GM19099 (cell line): ENCODE measurements around the gene ACTN1.
A peak's percentile ranks its signal among the peaks of the same experiment; 100 is the strongest.

Experiments used
- POLR2A ChIP-seq: IDR thresholded peaks from 3 replicates; pipeline ENCODE4 v1.6.1; 2011; ENCODE audit warnings: low read depth; ENCODE audit not compliant: insufficient read length; ENCODE audit errors: extremely low read depth

ACTN1 gene

DNA sequence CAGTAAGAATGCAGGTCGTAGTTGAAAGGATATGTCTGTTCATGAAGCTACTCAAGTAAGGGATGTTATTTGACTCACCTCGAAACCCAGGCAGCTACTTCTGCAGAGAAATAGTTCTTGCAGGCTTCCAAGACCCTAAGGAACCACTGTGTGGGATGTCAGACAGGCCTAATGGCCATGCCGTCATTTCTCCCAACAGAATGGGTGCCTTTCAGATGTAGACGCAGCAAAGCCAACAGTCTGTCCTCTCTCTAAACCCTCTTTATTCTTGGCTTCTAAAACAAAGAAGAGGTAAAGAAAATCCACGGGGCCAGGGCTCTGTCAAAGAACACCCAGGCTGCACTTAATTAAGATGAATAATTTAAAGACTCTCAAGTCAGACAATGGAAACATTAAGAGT is 19.0 kb upstream of the ACTN1 start:
- no peak for TF ChIP-seq POLR2A

DNA sequence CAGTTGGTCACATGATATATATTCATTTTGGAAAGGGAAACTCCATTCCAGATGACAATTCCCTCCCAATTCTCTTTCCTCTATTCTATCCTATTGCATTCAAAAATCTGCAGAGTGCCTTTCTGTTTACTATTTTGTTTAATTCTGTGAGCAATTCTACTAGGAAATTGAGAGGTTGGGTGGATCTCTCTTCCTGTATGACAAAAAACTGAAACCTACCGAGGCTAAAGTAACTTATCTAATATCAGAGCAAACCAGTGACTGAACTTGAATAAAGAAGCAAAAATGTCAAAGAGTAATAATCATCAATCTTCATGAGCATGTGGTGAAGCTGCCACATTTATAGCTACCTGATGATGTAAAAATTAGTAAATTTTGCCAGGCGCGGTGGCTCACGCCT is 16.6 kb upstream of the ACTN1 start:
- TF ChIP-seq POLR2A: no peak

DNA sequence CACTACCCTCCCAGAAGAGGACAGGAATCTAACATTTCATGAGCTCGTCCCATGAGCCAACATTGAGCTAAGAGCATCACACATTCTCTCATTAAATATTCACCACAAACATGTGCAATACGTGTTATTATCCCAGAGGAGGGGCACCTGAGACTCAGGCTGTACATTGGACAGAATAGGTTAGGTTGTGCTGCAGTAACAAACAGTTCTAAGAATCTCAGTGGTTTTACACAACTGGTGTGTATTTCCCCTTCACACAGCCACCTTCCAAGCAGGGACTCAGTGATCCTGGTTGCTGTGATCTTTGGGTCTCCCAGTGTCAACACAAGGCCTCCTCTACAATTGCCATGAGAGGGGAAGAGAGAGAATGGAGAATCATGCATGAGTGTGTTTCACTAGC is 15.0 kb upstream of the ACTN1 start:
- TF ChIP-seq POLR2A: no peak

DNA sequence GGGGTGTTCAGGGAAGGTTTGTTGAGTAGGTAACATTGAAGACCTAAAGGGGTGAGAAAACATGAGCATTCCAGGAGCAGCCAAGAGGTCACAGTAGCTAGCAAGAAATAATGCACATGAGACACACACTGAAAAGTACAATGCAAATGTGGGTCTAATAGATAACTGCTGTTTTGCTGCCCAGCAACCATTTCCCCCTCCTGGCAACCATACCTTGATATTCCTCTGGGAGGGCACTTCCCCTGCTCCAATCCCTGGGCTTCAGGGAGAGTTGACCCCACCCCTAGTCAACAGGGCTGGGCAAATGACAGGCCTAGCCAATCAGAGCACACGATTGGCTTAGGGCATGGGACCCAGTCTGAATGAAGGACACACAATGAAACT is 8.5 kb upstream of the ACTN1 start:
- no peak for TF ChIP-seq POLR2A

DNA sequence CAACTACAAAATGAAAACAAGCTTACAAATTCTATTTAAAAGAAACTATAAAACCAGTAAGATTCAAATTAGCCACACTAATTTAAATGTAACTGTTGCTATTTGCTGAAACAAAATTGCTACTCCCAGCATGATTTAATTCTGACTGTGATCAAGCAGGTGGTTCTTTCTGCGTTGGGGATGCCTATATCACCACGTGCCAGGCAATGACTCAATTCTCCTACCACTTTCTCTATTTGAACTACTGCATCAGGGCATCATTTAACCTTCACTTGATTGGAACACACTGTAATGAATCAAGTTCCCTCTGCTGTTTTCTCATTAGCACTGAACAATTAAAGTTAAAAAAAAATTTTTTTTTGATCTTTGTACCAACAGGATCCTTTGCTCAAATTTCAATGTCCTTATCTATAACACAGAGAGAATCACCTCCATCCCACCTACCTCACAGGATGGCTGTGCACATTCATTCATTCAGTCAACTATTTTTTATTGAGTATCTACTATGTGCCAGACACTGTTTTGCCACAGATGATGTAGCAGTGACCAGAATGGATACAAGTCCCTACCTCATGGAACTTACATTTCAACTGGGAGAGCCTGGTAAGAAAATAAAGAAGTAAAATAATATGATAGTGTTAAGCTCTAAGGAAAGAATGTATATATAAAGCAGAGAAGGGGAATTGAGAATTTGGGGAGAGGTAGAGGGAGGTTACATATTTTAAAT is 8.0 kb upstream of the ACTN1 start:
- TF ChIP-seq POLR2A: no peak

DNA sequence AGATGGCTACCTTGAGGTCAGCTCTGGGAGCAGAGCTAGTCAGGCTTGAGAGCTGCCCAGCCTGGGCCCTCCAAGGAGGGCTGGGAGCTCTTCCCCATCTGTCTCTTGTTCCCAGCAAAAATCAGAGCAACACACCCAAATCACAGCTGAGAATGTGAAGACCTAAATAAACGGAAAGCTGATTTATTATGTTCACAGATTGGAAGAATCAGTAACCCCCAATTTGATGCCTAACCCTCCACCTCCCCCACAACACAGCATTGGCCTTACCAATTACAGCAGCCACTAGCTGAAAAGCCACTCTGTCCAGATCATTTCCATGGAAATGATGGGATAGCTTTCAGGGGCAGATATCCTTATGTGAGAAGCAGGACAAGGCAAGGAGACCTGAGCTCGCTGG is 7.1 kb upstream of the ACTN1 start:
- no peak for TF ChIP-seq POLR2A

DNA sequence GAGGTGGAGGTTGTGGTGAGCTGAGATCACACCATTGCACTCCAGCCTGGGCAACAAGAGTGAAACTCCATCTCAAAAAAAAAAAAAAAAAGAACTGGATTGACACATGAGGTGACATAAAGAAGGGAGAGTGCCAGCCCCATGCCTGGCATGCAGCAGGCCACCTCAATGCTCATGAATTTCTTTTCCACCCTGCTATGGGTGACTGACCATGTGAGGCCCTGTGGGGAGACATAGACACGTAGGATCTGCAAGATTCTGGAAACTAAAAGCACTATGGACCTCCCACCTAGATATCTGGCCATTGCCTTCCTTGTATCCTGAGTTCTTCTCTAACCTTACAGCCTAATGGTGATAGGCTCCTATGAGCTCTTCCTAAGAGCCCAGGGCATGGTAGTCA is 5.6 kb upstream of the ACTN1 start:
- no peak for TF ChIP-seq POLR2A

DNA sequence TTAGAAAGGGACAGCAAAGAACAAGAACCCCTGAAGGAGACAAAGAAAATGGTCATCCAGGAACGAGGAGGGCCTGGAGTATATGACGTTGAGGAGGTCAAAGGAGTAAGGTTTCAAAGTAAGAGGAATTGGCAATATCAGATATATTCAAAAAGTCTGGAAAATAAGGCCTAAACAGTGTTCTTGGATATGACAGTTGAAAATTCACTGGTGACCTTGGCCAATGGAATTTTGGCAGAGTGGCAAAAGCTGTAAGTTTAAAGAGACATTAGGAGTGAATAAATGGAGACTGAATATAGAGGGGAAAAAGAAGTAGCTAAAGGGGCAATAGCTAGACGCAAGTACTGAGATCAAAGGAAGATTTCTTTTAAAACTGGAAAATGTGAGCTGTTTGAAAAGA is 4.1 kb upstream of the ACTN1 start:
- no peak for TF ChIP-seq POLR2A

DNA sequence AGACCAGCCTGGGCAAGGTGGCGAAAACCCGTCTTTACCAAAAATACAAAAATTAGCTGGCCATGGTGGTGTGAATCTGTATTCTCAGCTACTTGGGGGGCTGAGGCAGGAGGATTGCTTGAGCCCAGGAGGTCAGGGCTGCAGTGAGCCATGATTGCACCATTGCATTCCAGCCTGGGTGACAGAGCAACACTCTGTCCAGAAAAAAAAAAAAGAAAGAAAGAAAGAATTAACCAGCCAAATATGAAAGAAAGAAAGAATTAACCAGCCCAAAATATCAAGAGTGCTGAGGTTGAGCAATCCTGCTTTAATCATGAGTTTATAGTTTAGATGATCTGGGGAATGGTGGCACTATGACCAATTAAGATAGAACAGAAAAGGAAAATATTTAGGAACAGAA is 3.5 kb upstream of the ACTN1 start:
- no peak for TF ChIP-seq POLR2A

DNA sequence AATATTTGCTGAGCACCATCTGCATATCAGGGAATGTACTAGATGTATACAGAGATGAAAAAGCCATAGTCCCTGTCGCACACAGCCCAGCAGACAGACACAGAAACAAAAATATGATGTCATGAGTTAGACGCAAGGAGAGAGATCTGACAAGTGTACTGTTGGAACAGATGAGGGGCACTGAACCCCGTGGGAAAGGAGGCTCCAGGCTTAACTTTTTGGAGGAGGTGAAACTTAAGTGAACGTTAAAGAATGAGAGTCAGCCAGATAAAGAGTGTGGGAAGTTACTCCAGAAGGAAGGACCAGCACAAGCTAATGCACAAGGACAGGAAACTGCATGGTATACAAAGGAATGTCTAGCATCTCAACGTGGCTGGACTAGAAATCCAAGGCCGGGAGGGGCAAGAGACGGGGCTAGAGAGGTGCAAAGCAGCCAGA is 2.5 kb upstream of the ACTN1 start:
- TF ChIP-seq POLR2A: no peak

DNA sequence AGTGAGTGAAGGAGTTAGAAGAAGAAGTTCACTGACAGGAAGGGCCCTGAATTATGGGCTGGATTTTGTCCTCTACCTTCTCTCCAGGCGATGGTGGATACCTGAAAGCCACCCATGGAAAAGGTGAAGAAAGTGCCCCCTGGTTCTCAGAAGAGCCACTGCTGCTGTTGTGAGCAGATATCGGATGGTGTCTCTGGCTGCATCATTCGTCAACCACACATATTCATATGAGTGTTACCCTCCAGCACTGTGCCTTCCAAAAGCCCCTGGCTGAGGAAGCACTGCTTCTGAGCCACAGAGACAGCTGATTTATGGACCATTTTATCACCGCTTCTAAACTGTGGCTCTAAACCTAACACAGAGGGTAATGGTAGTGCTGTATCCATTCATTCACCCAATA is 2.0 kb upstream of the ACTN1 start:
- no peak for TF ChIP-seq POLR2A

DNA sequence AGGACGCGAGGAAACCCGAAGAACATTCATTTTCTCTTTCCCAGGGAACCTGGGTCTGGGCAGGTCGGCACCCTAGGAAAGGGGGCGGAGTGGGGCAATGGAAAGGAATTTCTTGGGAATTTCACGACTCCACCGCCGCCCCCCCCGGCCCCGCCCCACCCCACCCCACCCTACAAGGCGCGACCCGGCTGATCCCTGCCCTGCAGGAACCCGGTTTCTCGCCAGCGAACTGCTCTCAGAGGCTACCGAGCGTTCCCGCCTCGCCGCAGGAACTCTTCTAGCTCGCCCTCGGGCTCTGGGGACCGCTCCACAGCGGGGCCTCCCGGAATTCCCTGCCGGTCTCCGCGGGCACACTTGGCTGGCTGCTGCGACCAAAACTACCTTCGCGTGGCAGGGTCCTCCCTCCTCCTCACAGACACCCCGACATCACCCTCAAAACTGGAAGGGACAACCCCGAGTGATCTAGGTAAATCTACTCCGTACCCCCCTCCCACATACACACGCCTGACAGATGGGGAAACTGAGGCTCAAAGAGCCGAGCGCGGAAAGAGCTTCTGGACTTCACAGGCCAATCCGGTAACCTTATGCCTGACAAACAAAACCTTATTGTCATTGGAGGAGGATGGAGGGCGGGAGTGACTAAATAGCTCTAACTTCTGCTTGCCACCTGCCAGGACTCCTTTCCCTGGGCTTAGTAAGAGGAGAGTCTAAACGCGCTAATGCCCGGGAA is 785 bp upstream of the ACTN1 start:
- no peak for TF ChIP-seq POLR2A

DNA sequence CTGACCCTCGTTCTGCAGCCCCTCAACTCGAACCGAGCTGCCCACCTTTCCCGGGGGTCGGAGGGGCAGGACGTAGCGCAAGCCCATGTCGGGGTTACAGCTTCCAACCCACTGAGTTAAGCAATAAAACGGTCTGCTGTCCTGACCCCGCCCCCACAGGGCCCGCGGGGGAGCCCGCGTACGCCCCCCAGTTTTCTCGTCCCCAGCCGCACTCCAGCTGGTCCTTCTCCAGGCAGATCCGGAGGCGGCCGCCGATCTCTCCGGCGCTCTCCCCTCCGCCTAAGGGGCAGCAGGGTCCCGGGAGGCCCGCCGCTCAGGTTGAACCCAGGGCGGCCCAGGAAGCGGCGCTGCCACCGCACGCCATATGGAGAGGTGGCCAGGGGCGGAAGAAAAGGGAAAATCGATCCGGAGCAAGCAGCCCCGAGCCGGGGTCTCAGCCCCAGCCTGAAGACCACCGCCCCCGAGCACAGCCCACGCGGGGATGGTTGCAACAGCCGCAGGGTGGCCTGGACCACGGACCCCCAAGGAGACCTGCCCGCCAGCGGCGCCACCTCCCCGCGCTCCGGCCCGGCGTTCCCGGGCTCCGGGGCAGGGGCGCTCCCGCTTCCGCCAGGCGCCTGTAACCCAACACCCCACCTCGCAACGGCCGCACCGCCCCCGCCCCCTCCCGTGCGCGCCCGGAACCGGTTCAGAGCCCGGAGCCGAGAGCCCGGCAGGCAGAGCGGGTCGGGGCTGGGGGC is 760 bp downstream of the ACTN1 start:
- TF ChIP-seq POLR2A: no peak

DNA sequence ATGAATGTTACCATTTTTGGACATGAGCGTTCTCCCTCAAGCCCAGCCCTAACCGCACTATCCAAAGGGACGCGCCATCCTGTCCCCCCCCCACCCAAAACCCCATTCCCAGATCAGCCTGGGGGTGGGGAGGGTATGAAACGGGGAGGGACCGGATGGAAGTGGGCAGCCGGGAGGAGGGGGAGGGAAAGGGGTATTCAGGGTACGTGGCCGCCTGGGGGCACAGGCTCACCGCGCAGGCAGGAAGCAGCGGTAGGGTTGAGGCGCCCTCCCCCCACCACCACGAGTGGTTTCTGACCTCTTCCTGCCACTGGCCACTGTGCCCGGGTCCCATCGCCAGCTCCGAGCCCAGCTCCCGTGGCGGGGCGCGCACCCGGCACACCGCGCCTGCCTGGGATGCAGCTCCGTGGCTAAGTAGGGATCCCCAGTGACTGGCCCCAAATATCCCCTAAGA is 1.4 kb downstream of the ACTN1 start:
- TF ChIP-seq POLR2A: peak; percentile 51

DNA sequence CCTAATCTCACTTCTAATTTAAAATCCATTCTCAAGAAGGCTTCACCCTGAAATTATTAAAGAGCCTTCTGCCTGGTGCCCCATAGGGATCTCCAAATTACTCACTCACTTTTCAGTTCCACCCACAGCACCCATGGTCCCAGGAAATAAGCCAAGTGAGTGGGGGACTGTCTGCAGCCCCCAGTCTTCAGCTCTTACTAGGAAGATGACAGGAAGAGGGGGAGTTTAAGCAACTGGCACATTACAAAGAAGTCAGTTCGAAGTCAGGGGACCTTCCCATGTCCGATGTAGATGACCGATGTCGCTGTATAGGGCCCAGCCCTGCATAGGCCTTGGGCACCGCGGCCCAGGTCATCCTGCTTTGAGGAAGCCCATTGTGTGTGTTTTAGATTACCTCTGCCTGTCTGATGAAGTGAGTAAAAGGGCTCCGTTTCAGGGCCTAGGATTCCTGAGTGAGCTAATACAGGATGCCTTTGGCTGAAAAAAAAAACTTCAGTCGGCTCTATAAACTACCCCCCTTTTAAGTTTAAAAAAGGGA is 1.9 kb downstream of the ACTN1 start:
- TF ChIP-seq POLR2A: no peak

DNA sequence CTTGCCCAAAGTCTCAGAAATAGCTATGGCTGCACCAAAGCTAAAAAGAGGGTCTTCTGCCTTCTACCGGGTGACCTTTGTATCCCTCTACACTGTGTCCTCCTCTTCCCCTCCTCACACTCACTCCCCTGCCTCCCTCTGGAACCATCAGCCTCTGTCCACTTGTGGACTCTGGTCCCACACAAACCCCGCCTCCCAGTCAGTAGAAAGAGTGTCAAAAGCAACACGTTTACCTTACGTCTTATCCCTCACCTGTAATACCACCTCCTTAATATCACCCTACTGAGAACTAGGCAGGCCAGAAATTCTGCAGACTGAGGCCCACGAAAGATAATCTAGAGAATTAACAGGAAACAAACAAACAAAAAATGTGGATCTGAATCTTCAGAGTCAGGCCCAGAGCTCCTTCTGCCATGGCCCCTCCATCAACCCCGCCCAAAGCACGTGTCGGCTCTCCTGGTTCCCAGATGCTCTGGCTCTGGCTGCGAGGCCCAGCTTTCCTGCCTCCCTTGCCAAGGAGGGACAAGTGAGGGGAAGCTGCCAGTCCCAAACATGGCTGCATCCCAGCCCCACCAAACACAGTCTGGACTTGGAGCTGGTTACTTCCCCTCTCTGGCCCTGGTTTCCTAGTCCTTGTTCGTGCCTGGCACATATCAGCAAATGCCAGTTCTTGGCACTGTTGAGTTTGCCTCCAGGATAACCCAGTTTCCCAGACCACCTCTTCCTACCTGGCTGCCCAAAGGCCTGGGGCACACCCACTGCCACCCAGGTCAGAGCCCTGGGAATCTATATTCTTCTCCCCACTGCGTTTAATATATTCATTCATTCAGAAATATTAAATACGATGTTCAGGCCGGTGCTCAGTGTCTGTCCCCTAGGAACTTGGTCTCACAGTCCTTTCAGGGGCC is 2.7 kb downstream of the ACTN1 start:
- no peak for TF ChIP-seq POLR2A
